ENCODE measurements around the gene CST4.

- TF ChIP-seq CTCF (IDR thresholded peaks at IDR 0.05 in 8 of 11, conservative IDR thresholded peaks at IDR 0.05 in 3 of 11): no peak
- TF ChIP-seq POLR2A (IDR thresholded peaks at IDR 0.05): no peak
- no peak for TF ChIP-seq POLR2AphosphoS5 (IDR thresholded peaks at IDR 0.05)
These were observed 49.3 kb downstream of the CST4 start for GRCh38 chr20:23639490-23639958.
